Psoas muscle (tissue), 8 donors: Measurements from ENCODE around the gene ZNF441. TPM values are rescaled to one million over a fixed set of nuclear protein-coding genes. Genes with fewer than 3 reads are reported as not detected.
A peak's percentile ranks its signal among the peaks of the same experiment; 100 is the strongest.

Experiments used
- ATAC-seq, 4 donors: fragments of 200-7000 bp; cut with Tn5 transposase; one replicate each; pipeline ENCODE4 v1.9.1; 2020; ENCODE audit warnings: moderate library complexity in 3 of 4, mild to moderate bottlenecking in 2 of 4
- DNase-seq, 2 donors: peaks; one replicate each; pipeline ENCODE4 v3.0.0-alpha.2; 2020
- H3K27ac ChIP-seq: fragments of 200-600 bp; one replicate; pipeline ENCODE4 v1.8.0; 2022
- H3K27me3 ChIP-seq, 3 donors: fragments of 200-600 bp in 1 of 3; one replicate each; pipeline versions ENCODE4 v1.6.1 to v1.8.0; 2013 to 2022; ENCODE audit warnings: low read length in 2 of 3, mild to moderate bottlenecking in 2 of 3, moderate library complexity in 1 of 3; ENCODE audit not compliant: insufficient read depth in 3 of 3
- H3K36me3 ChIP-seq, 2 donors: fragments of 200-600 bp in 1 of 2; one replicate each; pipeline versions ENCODE4 v1.6.1 to v1.8.0; 2013 to 2022; ENCODE audit warnings: low read depth in 1 of 2, mild to moderate bottlenecking in 1 of 2, moderate library complexity in 1 of 2; ENCODE audit not compliant: insufficient read depth in 1 of 2
- H3K4me1 ChIP-seq: fragments of 200-600 bp; one replicate; pipeline ENCODE4 v1.8.0; 2022
- H3K4me3 ChIP-seq: fragments of 200-600 bp; one replicate; pipeline ENCODE4 v1.8.0; 2022; ENCODE audit warnings: mild to moderate bottlenecking
- H3K9me3 ChIP-seq: fragments of 200-600 bp; one replicate; pipeline ENCODE4 v1.8.0; 2022
- CTCF ChIP-seq: fragments of 200-600 bp; IDR thresholded peaks from one replicate; pipeline ENCODE4 v1.8.0; 2022; ENCODE audit warnings: antibody characterized with exemption
- WGBS, 3 donors: extraction: QIAGEN DNeasy Blood & Tissue Kit; methylation state at CpG; one replicate each; pipeline versions ENCODE4 v1.1.6 to v1.1.7; 2013; 5-methylcytosine and 5-hydroxymethylcytosine counted together
- intact Hi-C, 2 donors: fragments of 100-400 bp; cut with DNase I; formaldehyde crosslinking; loops; one replicate each; pipeline versions ENCODE4 v1.11.0 to v1.14.2; 2022
- polyA plus RNA-seq, 3 donors: library from polyadenylated mRNA; stranded (reverse); fragments of 200-250 nt; gene quantifications; one replicate each; pipeline ENCODE4 v1.2.3, GENCODE V29; 2013
- total RNA-seq, 4 donors: library from RNA; stranded (reverse); fragmentation: NEBNext Ultra II Directional in 2 of 4; extraction: Animal tissue kit (Norgen Biotek cat#: 25700) in 2 of 4; gene quantifications; one replicate each; pipeline versions ENCODE4 v1.2.1 to v1.2.4, GENCODE V29; 2021 to 2023
- donor health status: healthy with polysubstance abuse.
- donor health status: DM: no; HTN: no; CAD: no; lungs with moderate emphysema.
- donor health status: Bipolar disorder and iron deficiency.
- donor health status: healthy.
- donor health status: DM: yes; HTN: yes; CAD: no.
- donor health status: DM: no; HTN: no; CAD: no.
- donor health status: DM: no; HTN: no; CAD: no.
- donor health status: DM: yes; HTN: yes; CAD: no.

ZNF441 gene
- total and polyA plus RNA-seq, 7 donors, result 1.3 to 4.7 (median 2.0) TPM

DNA sequence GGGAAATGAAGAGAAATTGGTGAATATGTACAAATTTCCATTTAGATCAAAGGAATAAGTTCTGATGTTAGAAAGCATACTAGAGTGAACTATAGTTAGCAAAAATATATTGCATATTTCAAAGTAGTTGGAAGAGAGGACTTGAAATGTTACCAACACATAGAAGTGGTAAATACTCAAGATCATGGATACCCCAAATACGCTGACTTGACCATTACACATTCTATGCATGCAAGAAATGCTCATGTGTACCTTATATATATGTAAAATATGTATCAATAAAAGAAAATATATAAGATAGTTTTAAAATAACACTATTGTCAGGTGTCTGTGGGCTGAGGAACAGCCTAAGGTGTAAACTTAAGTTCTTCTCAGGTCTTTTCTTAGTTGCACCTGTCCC lies 17.0 kb downstream of the ZNF441 start:
- WGBS, 3 donors, result 99 to 100% (median 100%) methylated on average over 1 of the region's 1 CpG
- ATAC-seq (no peak), DNase-seq (no peak)
- Histone ChIP-seq H3K4me1 (no peaks in the 10 kb centered on the region), H3K27me3 (no peaks in the 10 kb centered on the region), H3K27ac (no peak overlapping the region), H3K4me3 (no peak overlapping the region), H3K9me3 (peaks cover 93% of the 10 kb centered on the region), H3K36me3 (peaks cover 27 to 35% of the 10 kb centered on the region in 2 donors)
- intact Hi-C loops, result loop anchor here in 1 of 2 donors (10.0 kb wide), 1 partner anchor 109 kb away; no protein-coding TSS in a partner anchor
- TF ChIP-seq CTCF, result no peak

- 95 to 97% (median 97%) methylated on average over 3 of the region's 3 CpGs for WGBS, 3 donors
- no peaks in the 10 kb centered on the region for H3K27me3 ChIP-seq
- intact Hi-C loops, result loop anchor here in 1 of 2 donors (10.0 kb wide), 1 partner anchor 110 kb away; no protein-coding TSS in a partner anchor
- no peak for TF ChIP-seq CTCF
- no peak for ATAC-seq
- no peaks in the 10 kb centered on the region for H3K4me1 ChIP-seq
- peaks cover 22 to 29% of the 10 kb centered on the region in 2 donors for H3K36me3 ChIP-seq
- DNase-seq, result no peak
- H3K9me3 ChIP-seq, result peaks cover 93% of the 10 kb centered on the region
- H3K4me3 ChIP-seq, result no peak overlapping the region
- H3K27ac ChIP-seq, result no peak overlapping the region
Observed at GRCh38 chr19:11784356-11784755, 17.6 kb downstream of the ZNF441 start.

- H3K4me1 ChIP-seq, result no peaks in the 10 kb centered on the region
- no peak overlapping the region for H3K27ac ChIP-seq
- H3K36me3 ChIP-seq, result peaks cover 0 to 4% of the 10 kb centered on the region in 2 donors
- peaks cover 77% of the 10 kb centered on the region for H3K9me3 ChIP-seq
- H3K27me3 ChIP-seq, result no peaks in the 10 kb centered on the region
- DNase-seq (no peak), ATAC-seq (no peak)
- intact Hi-C loops, result loop anchor here in 1 of 2 donors (10.0 kb wide), 1 partner anchor 113 kb away; no protein-coding TSS in a partner anchor
- WGBS, 3 donors, result 70 to 76% (median 74%) methylated on average over 3 of the region's 3 CpGs
- TF ChIP-seq CTCF, result no peak
- no peak overlapping the region for H3K4me3 ChIP-seq
Observed at GRCh38 chr19:11787536-11787935, 20.7 kb downstream of the ZNF441 start.

DNA sequence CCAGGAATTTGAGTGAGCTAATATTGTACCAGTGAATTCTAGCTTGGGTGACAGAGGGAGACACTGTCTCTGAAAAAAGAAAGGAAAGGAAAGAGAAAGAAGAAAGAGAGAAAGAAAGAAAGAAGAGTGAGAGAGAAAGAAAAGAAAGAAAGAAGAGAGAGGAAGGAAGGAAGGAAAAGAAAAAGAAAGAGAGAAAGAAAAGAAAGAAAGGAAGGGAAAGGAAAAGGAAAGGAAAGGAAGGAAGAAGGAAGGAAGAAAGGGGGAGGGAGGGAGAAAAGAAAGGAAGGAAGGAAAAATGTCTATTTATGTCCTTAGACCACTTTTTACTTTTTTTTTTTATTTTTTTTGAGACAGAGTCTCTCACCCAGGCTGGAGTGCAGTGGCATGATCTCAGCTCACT lies 26.1 kb downstream of the ZNF441 start:
- no peak overlapping the region for H3K27ac ChIP-seq
- no peak for ATAC-seq
- H3K9me3 ChIP-seq, result peaks cover 26% of the 10 kb centered on the region
- TF ChIP-seq CTCF, result no peak
- intact Hi-C loops, result no loop called here
- H3K27me3 ChIP-seq, result no peaks in the 10 kb centered on the region
- H3K36me3 ChIP-seq, result no peaks in the 10 kb centered on the region
- no peak overlapping the region for H3K4me3 ChIP-seq
- H3K4me1 ChIP-seq, result peaks cover 8% of the 10 kb centered on the region
- no peak for DNase-seq

DNA sequence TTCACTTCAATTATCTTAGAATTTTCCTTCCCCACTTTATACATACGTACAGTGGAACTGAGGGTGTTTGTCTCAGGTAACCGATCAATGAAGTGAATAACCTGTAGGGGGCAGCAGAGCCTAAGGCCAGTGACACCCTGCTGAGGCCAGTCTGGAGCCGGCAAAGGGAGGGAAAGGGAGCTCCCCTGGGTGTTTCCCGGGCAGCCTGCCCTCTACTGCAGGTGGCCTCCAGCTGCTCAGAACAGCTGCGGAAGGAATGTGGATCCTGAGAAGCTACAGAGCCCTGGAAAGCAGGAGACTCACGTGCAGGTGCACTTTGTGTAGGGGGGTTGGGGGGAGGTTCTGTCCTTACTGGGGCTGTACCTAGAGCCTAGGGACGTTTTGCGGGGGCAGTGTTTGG lies 30.7 kb downstream of the ZNF441 start:
- H3K4me1 ChIP-seq, result peaks cover 14% of the 10 kb centered on the region
- DNase-seq (peak; percentile 80 to 92), ATAC-seq (peak; percentile 93 to 96 (median 94))
- H3K9me3 ChIP-seq, result no peaks in the 10 kb centered on the region
- H3K4me3 ChIP-seq, result peak overlapping the region; percentile 93
- intact Hi-C loops, result loop anchor here (2.0 to 5.0 kb wide), 5 partner anchors 83 to 343 kb away; partner anchors contain the start of gene ZNF20 (in 2 of the 2)
- H3K27ac ChIP-seq, result peak overlapping the region; percentile 87
- no peaks in the 10 kb centered on the region for H3K27me3 ChIP-seq
- H3K36me3 ChIP-seq, result no peaks in the 10 kb centered on the region
- 1 to 4% (median 2%) methylated on average over 8 of the region's 8 CpGs for WGBS, 3 donors
- peak; percentile 92 for TF ChIP-seq CTCF
